ENCODE measurements around the gene ZNF202.

Gene ZNF202

GRCh38 chr11:123695231-123695630 is 46.2 kb downstream of the ZNF202 start:
- CTCF ChIA-PET: interaction anchor here (4.7 kb wide), 1 partner anchor 12 kb away, joined by 21 read pairs; no protein-coding TSS in a partner anchor
- POLR2A ChIA-PET: no interaction called here
- no peak for DNase-seq (ENCODE audit: extremely low spot score)
- TF ChIP-seq CTCF (IDR thresholded peaks at IDR 0.05; ENCODE audit: control extremely low read depth, extremely low read depth, low read depth, missing control alignments): no peak

- no peak for DNase-seq (ENCODE audit: extremely low spot score)
- TF ChIP-seq CTCF (IDR thresholded peaks at IDR 0.05; ENCODE audit: control extremely low read depth, extremely low read depth, low read depth, missing control alignments): no peak
- ChIA-PET POLR2A (no interaction called here), CTCF (interaction anchor here (4.7 kb wide), 1 partner anchor 13 kb away, joined by 21 read pairs; no protein-coding TSS in a partner anchor)
Observed at GRCh38 chr11:123694551-123694950, 46.9 kb downstream of the ZNF202 start.

GRCh38 chr11:123692961-123693360 is 48.5 kb downstream of the ZNF202 start:
- ChIA-PET POLR2A (no interaction called here), CTCF (interaction anchor here (0.7 to 2.0 kb wide), 4 partner anchors 12 to 52 kb away, joined by 3 to 7 read pairs (median 3); no protein-coding TSS in a partner anchor)
- no peak for TF ChIP-seq CTCF (IDR thresholded peaks at IDR 0.05; ENCODE audit: control extremely low read depth, extremely low read depth, low read depth, missing control alignments)
- DNase-seq (ENCODE audit: extremely low spot score): no peak

- DNase-seq (ENCODE audit: extremely low spot score): no peak
- CTCF ChIA-PET: interaction anchor here (0.9 to 2.5 kb wide), 5 partner anchors 10 to 49 kb away, joined by 3 to 13 read pairs (median 4); no protein-coding TSS in a partner anchor
- TF ChIP-seq CTCF (IDR thresholded peaks at IDR 0.05; ENCODE audit: control extremely low read depth, extremely low read depth, low read depth, missing control alignments): no peak
- POLR2A ChIA-PET: no interaction called here
Observed at GRCh38 chr11:123690485-123690884, 51.0 kb downstream of the ZNF202 start.

GRCh38 chr11:123684601-123685000 is 56.9 kb downstream of the ZNF202 start:
- POLR2A ChIA-PET: no interaction called here
- TF ChIP-seq CTCF (IDR thresholded peaks at IDR 0.05; ENCODE audit: control extremely low read depth, extremely low read depth, low read depth, missing control alignments): no peak

GRCh38 chr11:123683428-123684170 is 57.9 kb downstream of the ZNF202 start:
- no peak for TF ChIP-seq CTCF (IDR thresholded peaks at IDR 0.05; ENCODE audit: control extremely low read depth, extremely low read depth, low read depth, missing control alignments)
- CTCF ChIA-PET: interaction anchor here (0.9 kb wide), 1 partner anchor 9 kb away, joined by 3 read pairs; no protein-coding TSS in a partner anchor
- no peak for DNase-seq (ENCODE audit: extremely low spot score)
- POLR2A ChIA-PET: no interaction called here

More at GRCh38 chr11:123684601-123685000, 56.9 kb downstream of the ZNF202 start:
- no peak for DNase-seq (ENCODE audit: extremely low spot score)
- CTCF ChIA-PET: no interaction called here
